ENCODE results near the gene USP20. TPM values are rescaled to one million over a fixed set of nuclear protein-coding genes. Genes with fewer than 3 reads are reported as not detected.

The USP20 gene
- total RNA-seq, 2 experiments from 2014 or later, result 14.4 to 24.1 TPM

GRCh38 chr9:129885670-129886106 is 50.4 kb downstream of the USP20 start:
- peaks cover 34% of the 10 kb centered on the region for H3K36me3 ChIP-seq (ENCODE audit: insufficient read depth, low read length)
- TF ChIP-seq, protein P1, sequence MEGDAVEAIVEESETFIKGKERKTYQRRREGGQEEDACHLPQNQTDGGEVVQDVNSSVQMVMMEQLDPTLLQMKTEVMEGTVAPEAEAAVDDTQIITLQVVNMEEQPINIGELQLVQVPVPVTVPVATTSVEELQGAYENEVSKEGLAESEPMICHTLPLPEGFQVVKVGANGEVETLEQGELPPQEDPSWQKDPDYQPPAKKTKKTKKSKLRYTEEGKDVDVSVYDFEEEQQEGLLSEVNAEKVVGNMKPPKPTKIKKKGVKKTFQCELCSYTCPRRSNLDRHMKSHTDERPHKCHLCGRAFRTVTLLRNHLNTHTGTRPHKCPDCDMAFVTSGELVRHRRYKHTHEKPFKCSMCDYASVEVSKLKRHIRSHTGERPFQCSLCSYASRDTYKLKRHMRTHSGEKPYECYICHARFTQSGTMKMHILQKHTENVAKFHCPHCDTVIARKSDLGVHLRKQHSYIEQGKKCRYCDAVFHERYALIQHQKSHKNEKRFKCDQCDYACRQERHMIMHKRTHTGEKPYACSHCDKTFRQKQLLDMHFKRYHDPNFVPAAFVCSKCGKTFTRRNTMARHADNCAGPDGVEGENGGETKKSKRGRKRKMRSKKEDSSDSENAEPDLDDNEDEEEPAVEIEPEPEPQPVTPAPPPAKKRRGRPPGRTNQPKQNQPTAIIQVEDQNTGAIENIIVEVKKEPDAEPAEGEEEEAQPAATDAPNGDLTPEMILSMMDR (conservative IDR thresholded peaks at IDR 0.05; ENCODE audit: low read length), result peak; percentile 90
- no peak for TF ChIP-seq EZH2phosphoT487 (IDR thresholded peaks at IDR 0.05; ENCODE audit: borderline replicate concordance, low read depth, low read length)
- H3K79me2 ChIP-seq (ENCODE audit: insufficient read depth, low read depth, low read length), result peaks cover 14% of the 10 kb centered on the region; the same call in 1 of the 2 replicates
- intact Hi-C loops (cut with micrococcal nuclease; ENCODE audit: unreplicated experiment), result loop anchor here (1.0 to 2.0 kb wide), 3 partner anchors 51 to 355 kb away; partner anchors contain the start of genes C9orf78 and USP20
- peak; percentile 90 for DNase-seq (ENCODE audit: low spot score)
- H3K27ac ChIP-seq (ENCODE audit: low read depth, low read length, poor library complexity, severe bottlenecking), result peak overlapping the region; percentile 93
- H3K9me3 ChIP-seq (ENCODE audit: low read length), result peaks cover 4% of the 10 kb centered on the region; the same call in 1 of the 2 replicates
- peaks cover 66% of the 10 kb centered on the region for H3K4me1 ChIP-seq (ENCODE audit: insufficient read depth, low read length, poor library complexity, severe bottlenecking)
- BruUV-seq (replicated peaks), result no TSS peak
- H3K9me2 ChIP-seq (ENCODE audit: insufficient read depth, low read length), result no peaks in the 10 kb centered on the region
- H2AFZ ChIP-seq (ENCODE audit: low read length), result peak overlapping the region; percentile 33; the same call in 1 of the 2 replicates
- H3K4me3 ChIP-seq (ENCODE audit: low read depth, low read length, poor library complexity, severe bottlenecking), result peak overlapping the region; percentile 66
- H3K4me2 ChIP-seq (ENCODE audit: low read length), result peak overlapping the region; percentile 95
- ChIA-PET CTCF (ENCODE audit: unreplicated experiment) (no interaction called here), POLR2A (interaction anchor here (0.6 to 2.0 kb wide), 5 partner anchors 51 to 1239 kb away, joined by 4 to 16 read pairs (median 4); partner anchors contain the start of genes C9orf78 and USP20)
- no peaks in the 10 kb centered on the region for H4K20me1 ChIP-seq (ENCODE audit: insufficient read depth, low read length)

GRCh38 chr9:129886226-129887174 is 51.2 kb downstream of the USP20 start:
- Histone ChIP-seq H3K36me3 (ENCODE audit: insufficient read depth, low read length) (peaks cover 40% of the 10 kb centered on the region), H3K9me3 (ENCODE audit: low read length) (peaks cover 4% of the 10 kb centered on the region; the same call in 1 of the 2 replicates), H4K20me1 (ENCODE audit: insufficient read depth, low read length) (0 out of 2 replicates have a peak, but pooled peaks cover 4% of the 10 kb centered on the region), H3K4me2 (ENCODE audit: low read length) (peak overlapping the region; percentile 95), H3K4me1 (ENCODE audit: insufficient read depth, low read length, poor library complexity, severe bottlenecking) (peaks cover 74% of the 10 kb centered on the region), H3K9me2 (ENCODE audit: insufficient read depth, low read length) (no peaks in the 10 kb centered on the region), H2AFZ (ENCODE audit: low read length) (no peak overlapping the region), H3K79me2 (ENCODE audit: insufficient read depth, low read depth, low read length) (peaks cover 14% of the 10 kb centered on the region; the same call in 1 of the 2 replicates), H3K4me3 (ENCODE audit: low read depth, low read length, poor library complexity, severe bottlenecking) (peak overlapping the region; percentile 66), H3K27ac (ENCODE audit: low read depth, low read length, poor library complexity, severe bottlenecking) (peak overlapping the region; percentile 93)
- ChIA-PET POLR2A (interaction anchor here (0.7 to 2.9 kb wide), 14 partner anchors 37 to 1238 kb away, joined by 3 to 17 read pairs (median 4); partner anchors contain the start of genes C9orf78, GPR107 and USP20), CTCF (ENCODE audit: unreplicated experiment) (interaction anchor here (0.8 to 0.9 kb wide), 2 partner anchors 153 to 159 kb away, joined by 3 read pairs; no protein-coding TSS in a partner anchor)
- no peak for DNase-seq (ENCODE audit: low spot score)
- no TSS peak for BruUV-seq (replicated peaks)
- TF ChIP-seq, protein P1 (conservative IDR thresholded peaks at IDR 0.05; ENCODE audit: low read length), result no peak
- TF ChIP-seq EZH2phosphoT487 (IDR thresholded peaks at IDR 0.05; ENCODE audit: borderline replicate concordance, low read depth, low read length), result no peak
- intact Hi-C loops (cut with micrococcal nuclease; ENCODE audit: unreplicated experiment), result no loop called here

Data from OCI-LY7 (cell line).